NOMO-1 treated with DMSO at 0.1 percent for 48 hours (cell line): ENCODE data around the gene AFF3.

Experiments
- DNase-seq: peaks from one replicate; lab custom pipeline; 2025; ENCODE audit not compliant: unreplicated experiment; lab: John Stamatoyannopoulos, UW

AFF3 gene

DNA sequence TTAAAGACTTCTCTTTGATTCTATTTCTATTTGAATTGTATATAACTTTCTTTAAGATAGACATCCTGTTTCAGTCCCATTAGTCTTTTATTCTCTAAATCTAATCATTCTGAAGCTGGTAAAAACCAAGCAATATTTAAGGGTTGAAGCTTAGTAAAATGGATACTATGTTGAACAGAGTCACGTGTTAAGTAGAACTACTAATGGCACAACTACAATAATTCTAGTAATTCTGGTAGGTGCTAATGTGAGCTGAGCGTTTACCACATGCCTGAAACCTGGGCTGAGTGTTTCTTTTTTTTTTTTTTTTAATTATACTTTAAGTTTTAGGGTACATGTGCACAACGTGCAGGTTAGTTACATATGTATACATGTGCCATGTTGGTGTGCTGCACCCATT is 8.9 kb upstream of the AFF3 start:
- no peak for DNase-seq

GRCh38 chr2:100148883-100149282 is 6.5 kb upstream of the AFF3 start:
- no peak for DNase-seq

GRCh38 chr2:100146657-100146960 is 4.2 kb upstream of the AFF3 start:
- peak; percentile 39 for DNase-seq

DNA sequence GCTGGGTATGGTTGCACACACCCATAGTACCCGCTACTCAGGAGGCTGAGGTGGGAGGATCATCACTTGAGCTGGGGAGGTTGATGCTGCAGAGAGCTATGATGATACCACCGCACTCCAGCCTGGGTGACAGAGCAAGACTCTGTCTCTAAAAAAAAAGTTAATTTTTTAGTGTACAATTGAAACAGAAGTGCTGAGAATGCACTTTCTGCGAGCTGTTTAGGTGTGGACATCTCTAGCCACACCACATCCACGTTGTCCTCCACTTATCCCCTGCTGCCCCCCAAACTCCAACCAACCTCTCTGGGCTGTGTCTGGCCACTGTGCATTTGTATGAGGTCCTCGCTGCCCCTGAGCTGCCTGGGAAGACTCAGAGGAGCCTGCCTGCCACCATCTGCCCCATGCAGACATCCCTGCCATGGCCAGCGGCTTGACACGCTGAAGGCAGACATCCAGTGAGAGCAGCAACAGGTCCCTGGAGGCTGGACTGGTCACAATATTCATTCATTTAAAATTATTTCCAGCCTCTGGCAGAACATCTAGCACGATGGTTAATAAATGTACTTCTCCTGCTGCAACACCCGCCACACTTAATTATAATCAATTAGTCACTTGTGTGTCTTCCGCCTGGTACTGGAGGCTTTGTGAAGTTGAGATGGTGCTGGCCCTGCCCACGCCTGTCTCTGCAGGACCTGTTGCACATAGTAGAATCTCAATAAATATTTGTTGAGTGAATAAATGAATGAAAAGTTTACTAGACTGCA is 3.7 kb upstream of the AFF3 start:
- DNase-seq: peak; percentile 39

DNA sequence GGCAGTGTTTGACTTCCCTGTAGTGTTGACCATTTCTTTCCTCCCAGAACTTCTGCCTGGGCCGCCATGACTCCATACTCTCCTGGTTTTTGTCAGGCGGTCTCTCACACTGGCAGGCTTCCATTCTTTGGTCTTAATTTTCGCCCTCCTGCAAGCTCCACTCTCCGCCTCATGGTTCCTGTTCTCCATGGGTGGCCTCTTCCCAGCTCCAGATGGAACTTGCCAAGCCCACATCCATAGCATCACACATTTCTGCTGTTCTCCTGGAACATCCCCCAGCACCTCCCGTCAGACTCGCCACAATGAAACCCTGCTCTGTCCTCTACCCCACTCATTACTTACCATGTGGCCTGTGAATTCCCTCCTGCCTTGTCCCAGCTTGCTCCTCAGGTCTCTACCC is 896 bp upstream of the AFF3 start:
- no peak for DNase-seq

DNA sequence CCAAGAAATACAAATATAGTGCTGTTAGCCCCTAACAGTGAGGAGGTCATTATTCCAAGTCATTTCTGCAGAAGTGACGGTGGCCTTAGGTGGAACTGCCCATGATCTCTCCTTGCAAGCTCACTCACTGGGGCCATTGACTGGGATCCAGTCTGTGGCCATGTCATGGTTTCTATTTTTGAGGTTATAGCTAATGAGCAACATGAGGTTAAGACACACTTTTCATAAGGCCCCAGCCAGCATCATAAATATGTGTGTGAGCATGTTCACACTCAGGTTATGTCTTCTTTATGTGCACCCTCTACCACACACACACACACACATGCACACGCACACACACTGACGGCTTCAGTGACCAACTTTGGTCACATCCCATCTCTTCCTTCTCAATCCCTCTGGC is 484 bp downstream of the AFF3 start:
- peak; percentile 28 for DNase-seq

GRCh38 chr2:100140582-100140981 is 1.8 kb downstream of the AFF3 start:
- peak; percentile 94 for DNase-seq

DNA sequence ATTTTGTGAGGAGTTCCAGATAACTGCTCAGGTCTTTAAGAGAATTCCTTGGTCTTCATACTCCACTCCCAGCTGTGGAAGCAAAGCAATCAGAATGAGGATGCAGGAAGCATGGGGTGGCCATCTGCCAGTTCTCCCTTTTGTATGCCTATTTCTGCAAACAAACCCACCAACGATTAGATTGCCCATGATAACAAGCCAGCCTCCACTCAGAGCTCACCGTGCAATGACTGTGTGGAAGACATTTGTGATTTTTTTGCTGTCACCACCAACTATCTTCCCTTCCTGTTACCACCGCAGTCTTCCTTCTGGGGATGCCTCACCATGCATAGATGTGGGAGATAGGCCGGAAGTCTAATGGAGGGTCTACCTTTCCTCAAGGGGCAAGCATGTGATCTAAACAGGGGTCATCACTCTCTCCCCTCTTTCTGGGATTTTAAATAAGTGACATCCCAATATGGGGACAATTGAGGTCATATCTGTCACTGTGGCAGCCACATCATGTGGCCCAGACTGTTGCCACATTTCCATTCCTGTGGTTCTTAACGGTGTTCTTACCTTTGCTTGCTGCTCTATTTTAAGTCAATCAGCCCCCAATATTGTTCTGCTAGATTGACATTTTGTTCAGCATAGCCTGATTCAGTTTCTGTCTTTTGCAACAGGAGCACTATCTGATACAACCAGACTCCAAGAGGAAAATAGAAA is 4.4 kb downstream of the AFF3 start:
- DNase-seq: no peak

DNA sequence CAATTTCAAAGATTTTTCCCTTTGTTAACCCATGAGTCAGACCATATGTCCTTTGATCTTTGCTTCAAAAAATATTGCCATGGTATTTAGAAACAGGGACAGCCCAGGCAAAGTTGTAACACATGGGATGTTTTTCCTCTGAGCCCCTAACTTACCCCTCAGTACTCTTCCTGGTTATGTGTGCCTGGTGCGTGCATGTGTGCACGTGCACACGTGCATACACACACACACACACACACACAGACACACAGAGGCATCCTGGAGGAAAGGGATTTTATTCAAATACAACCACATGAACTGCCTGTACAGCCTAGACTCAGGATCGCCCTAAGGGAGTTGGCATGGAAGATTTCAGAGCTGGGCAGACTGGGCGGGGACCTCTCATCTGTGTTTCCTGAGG is 5.1 kb downstream of the AFF3 start:
- no peak for DNase-seq

DNA sequence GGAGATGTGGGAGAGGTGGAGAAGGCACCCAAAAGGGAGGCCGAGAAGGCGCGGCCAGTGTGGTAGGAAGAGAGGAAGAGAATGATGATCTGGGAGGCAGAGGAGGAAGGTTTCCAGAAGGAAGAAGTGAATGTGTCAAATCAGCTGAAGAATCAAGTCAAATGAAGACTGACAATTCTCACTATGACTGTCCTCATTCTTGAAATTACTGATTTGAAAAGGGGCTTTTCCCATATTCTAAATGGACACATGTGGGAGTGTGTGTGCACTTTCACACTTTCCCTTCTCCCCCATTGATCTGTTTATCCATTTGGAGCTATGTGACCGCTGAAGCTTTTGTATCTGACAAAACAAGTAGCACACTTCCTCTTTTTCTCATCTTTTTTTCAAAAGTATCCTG is 6.1 kb downstream of the AFF3 start:
- DNase-seq: peak; percentile 1

GRCh38 chr2:100135415-100135814 is 7.0 kb downstream of the AFF3 start:
- DNase-seq: no peak

DNA sequence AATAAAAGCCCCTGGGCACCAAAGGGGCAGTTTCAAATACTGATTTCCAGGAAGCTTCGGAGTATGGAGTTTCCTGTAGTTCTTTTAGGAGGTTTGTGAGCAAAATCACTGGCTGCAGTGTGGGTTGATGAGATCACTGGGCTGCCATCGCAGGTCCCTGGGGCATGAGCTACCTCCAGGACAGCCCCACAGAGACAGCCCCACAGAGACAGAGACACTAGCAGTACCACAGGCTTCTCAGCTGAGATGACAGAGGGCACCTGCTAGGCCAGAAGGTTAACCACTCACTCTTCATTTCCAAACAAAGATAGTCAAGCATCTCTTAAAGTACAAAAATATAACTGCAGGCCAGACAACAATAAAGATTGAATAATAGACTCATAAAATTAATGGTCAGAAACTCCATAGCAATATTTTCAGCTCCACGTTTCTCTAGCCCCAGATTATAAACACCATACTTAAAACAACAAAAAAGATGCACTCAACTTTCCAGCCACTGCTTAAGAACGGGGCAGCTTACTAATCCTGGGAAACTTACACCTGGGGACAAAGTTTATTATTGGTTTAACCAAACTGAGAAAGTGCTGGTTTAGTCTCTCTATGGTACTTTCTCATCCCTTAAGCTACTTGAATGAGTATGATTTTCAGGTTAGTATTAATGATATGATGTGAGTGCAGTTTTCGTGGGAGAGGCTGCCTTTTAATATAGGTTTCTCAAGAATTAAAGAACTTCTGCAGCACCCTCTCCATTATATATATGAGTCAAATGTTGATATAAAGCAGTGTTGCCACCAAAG is 11.6 kb downstream of the AFF3 start:
- no peak for DNase-seq

DNA sequence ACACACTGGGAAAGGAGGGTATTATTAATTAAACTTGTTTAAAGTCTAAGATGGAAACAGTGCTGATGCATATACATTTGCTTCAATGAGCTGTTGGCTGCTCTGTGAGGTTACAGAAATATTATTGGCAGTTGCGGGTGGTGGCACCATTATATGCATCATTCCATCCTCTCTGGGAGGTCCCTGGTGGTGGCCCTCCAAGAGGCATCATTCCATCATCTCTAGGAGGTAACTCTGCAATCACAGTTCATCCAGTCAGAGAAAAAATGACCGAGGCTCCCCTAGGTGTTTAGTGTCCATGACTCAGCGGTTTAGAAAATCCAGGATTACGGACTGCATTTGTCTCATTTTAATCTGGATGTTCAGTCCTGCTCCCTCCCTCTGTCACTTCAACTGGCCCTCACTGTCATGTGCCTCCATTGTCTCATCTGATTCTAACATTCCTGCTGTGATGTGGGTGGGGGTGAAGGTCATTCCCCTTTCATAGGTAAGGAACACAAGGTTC is 15.4 kb downstream of the AFF3 start:
- no peak for DNase-seq

DNA sequence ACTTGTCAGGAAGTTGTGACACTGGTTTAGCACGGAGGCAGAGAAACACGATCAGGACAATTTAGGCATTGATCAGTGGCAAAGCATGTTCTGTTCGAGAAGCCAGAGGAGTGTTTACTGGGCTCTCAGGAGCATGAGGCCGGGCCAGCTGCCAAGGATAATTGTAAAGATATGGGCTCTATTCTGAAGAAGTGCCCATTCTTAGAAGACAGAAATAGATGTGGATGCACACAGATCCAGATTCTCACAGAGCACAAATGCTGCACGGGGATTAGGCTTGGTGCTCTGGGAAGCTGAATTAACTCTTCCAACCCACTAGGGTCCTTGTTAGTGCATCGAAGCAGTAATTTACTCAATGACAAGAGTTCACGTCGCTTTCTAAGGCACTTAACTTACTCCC is 16.2 kb downstream of the AFF3 start:
- no peak for DNase-seq

DNA sequence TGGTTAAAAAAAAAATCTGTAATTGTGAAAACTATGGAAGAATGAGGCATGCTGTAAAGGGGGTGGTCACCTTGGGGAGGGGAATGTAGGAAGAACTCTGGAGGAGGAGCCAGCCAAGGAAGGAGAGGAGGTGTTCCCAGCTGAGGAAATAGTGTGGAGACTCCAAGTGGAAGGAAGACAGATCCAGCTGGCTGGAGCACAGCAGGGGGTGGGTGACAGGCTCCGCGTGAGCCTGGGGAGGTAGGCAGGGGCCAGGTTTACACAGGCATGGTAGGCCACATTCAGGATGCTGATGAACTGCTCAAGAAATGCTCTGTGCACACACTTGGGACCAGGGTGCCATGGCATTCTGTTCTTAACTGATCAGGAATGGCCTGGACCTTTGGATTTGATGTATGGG is 16.8 kb downstream of the AFF3 start:
- DNase-seq: no peak

DNA sequence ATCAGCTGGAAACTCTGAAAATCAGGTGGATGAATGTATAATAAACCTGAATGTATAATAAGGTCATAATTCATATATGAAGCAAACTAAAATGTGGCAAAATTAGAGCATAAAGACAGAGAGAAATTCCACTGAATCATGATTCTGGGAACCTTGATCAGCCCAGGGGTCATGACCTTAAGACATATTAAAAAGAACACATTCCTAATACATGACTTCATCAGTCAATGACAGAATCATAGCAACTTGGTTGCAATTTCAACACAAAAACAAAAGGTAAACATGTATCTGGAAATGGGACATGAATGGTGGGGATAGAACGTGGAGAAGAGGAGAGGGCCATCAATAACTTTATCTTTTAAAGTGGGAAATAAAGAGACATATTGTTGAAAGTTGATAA is 17.6 kb downstream of the AFF3 start:
- no peak for DNase-seq

DNA sequence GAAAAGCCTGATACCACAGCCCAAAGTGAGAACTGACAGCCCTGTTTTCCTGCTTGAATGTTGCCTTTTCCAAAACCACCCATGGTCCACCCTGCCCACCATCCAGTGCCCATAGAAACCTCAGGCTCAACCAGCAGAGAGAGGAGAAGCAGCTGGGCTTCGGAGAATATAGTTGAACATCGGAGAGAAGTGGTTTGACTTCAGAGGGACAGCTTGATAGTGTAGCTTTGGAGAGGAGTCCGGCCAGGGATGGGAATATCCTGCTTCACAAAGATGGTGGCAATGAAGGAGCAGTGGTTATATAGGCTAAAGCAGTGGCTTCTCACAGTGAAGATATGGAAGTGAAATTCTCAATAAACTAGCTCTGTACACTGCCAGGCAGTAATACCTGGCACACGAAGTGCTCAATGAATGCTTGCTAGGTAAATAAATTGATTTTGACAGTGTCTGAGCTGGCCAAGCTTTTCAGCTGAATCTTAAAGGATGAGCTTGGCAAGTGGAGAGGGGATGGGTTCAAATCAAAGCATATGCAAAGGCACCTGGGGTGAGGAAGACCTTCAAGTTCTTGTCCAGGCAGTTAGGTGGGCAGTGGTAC is 21.2 kb downstream of the AFF3 start:
- DNase-seq: no peak

GRCh38 chr2:100119235-100119634 is 23.2 kb downstream of the AFF3 start:
- DNase-seq: no peak

GRCh38 chr2:100113990-100114433 is 28.4 kb downstream of the AFF3 start:
- DNase-seq: peak; percentile 37

DNA sequence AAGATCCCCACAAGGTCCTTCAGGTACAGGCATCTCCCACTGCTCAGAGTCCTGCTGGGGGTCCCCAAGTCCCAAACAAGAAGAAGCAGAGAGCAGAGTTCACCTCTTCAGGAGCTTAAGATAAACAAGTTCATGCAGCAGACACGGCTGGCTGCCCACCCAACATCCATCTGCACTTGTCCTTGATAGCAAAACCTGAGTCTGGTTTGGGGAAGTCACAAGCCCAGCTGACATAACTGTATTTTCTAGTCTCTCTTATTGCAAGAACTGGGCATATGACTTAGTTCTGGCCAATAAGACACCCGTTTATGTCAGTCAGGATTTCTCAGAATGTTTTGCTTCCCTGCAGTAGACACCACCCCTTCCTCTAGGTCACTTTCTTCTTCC is 31.8 kb downstream of the AFF3 start:
- no peak for DNase-seq

GRCh38 chr2:100109986-100110613 is 32.3 kb downstream of the AFF3 start:
- DNase-seq: no peak
